ENCODE data around the gene OLA1. TPM values are rescaled to one million over a fixed set of nuclear protein-coding genes. Genes with fewer than 3 reads are reported as not detected.

The OLA1 gene
- total and polyA plus RNA-seq, 7 experiments from 2014 or later, result 34.4 to 84.7 (median 41.5) TPM

DNA sequence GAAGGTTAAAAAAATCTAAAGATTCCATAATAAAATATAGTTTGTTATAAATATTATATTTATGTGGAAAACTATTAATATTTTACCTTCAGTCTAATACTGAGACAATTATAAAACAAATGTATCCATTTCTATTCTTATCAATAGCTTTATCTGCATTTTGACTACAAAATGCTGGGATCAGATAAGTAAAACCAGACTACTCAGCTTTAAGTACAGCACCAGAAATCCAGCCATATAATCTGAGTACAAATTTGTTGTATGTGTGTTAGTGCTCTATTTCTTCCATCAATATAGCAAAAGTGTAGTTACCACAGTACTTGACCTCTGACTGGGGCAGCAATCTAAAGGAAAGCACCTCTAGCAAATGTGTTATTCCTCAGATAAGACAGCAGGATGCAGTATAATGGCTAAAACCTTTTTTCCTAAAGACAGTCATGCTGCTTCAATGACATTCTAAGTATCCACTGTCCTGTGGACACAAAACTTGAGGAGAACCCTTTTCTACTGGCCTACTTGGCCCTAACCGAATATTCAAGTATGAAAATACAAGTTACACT, 68.1 kb downstream of the OLA1 start:
- H3K27ac ChIP-seq (ENCODE audit: low read depth, low read length), result no peak overlapping the region
- no peaks in the 10 kb centered on the region for H3K27me3 ChIP-seq (ENCODE audit: control insufficient read depth in 2 of 2, insufficient read depth in 2 of 2, low read length in 2 of 2)
- no peak for DNase-seq
- H3K36me3 ChIP-seq (ENCODE audit: control insufficient read depth in 2 of 3, insufficient read depth in 3 of 3, low read length in 3 of 3), result no peaks in the 10 kb centered on the region
- Mint-ChIP-seq H3K27me3 (no peaks in the 10 kb centered on the region), H3K36me3 (peaks cover 5 to 54% (median 24%) of the 10 kb centered on the region in 5 donors), H3K4me3 (no peak overlapping the region), H3K4me1 (peaks cover 0 to 14% (median 10%) of the 10 kb centered on the region in 7 donors), H3K9me3 (peaks cover 0 to 21% (median 7%) of the 10 kb centered on the region in 11 donors), H3K27ac (no peak overlapping the region)
- POLR2A ChIA-PET, result no interaction called here
- CTCF ChIA-PET, result no interaction called here
- no peak for ATAC-seq
- H3K4me1 ChIP-seq (ENCODE audit: control insufficient read depth in 2 of 2, insufficient read depth in 2 of 2, low read length in 2 of 2), result no peaks in the 10 kb centered on the region
- H3K4me3 ChIP-seq (ENCODE audit: low read length), result no peak overlapping the region
- H3K9me3 ChIP-seq (ENCODE audit: control insufficient read depth in 2 of 3, low read length in 3 of 3), result no peaks in the 10 kb centered on the region
- intact Hi-C loops (cut with micrococcal nuclease), result no loop called here

DNA sequence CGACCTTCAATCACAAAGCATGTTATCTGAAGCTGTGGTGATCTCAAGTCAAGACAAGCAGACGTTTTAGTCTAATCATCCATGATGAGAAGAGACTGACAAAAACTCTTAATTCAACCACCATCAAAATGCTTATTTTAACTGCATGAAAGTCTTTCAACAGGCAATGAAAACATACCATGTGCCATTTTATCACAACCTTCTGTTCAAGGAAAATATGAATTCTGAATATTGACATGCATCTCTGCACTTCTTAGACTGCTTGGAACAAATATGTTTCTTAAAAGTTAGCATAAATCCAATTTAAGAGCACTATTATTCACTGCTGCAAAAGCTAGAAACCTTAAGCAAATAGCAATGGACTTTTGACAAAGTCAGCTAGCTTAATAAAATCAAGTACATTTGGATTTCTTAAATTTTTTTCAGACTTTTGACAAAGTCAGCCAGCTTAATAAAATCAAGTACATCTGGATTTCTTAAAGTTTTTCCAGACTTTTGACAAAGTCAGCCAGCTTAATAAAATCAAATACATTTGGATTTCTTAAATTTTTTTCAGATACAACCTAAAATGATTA, 70.9 kb downstream of the OLA1 start:
- Histone ChIP-seq H3K36me3 (ENCODE audit: control insufficient read depth in 2 of 3, insufficient read depth in 3 of 3, low read length in 3 of 3) (peaks cover 0 to under 1% (median 0%) of the 10 kb centered on the region in 3 experiments), H3K9me3 (ENCODE audit: control insufficient read depth in 2 of 3, low read length in 3 of 3) (peaks cover 0 to 5% (median 0%) of the 10 kb centered on the region in 3 experiments), H3K27ac (ENCODE audit: low read depth, low read length) (no peak overlapping the region), H3K27me3 (ENCODE audit: control insufficient read depth in 2 of 2, insufficient read depth in 2 of 2, low read length in 2 of 2) (no peaks in the 10 kb centered on the region), H3K4me1 (ENCODE audit: control insufficient read depth in 2 of 2, insufficient read depth in 2 of 2, low read length in 2 of 2) (no peaks in the 10 kb centered on the region), H3K4me3 (ENCODE audit: low read length) (no peak overlapping the region)
- ATAC-seq (no peak), DNase-seq (no peak)
- H3K4me3 Mint-ChIP-seq, result no peak overlapping the region
- peaks cover 9 to 61% (median 46%) of the 10 kb centered on the region in 5 donors for H3K36me3 Mint-ChIP-seq
- no peaks in the 10 kb centered on the region for H3K27me3 Mint-ChIP-seq
- peaks cover 0 to 14% (median 8%) of the 10 kb centered on the region in 7 donors for H3K4me1 Mint-ChIP-seq
- ChIA-PET CTCF (interaction anchor here (0.7 kb wide), 1 partner anchor 315 kb away, joined by 3 read pairs; no protein-coding TSS in a partner anchor), POLR2A (interaction anchor here (0.6 kb wide), 2 partner anchors 378 to 1082 kb away, joined by 3 read pairs; no protein-coding TSS in a partner anchor)
- no peak overlapping the region for H3K27ac Mint-ChIP-seq
- intact Hi-C loops (cut with micrococcal nuclease), result no loop called here
- H3K9me3 Mint-ChIP-seq, result peaks cover 0 to 49% (median 24%) of the 10 kb centered on the region in 11 donors

DNA sequence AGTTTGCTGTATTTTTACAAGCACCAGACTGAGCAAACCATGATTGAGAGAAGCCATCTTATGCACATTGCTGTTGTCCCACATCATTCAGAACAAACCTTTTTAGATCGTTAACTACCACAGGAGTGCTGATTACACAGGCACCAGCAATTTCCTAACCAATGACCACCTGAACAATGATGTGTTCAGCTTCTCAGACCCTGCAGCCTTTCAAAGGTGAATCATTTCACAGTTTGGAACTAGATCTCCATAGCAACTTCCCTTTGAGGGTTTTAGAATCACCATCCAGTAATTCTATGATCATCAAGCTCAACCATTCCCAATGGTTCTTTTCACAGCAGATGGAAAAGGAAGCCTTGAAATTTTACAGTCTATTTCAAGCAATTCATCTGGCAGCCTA, 71.4 kb downstream of the OLA1 start:
- H3K4me3 ChIP-seq (ENCODE audit: low read length), result no peak overlapping the region
- H3K4me3 Mint-ChIP-seq, result no peak overlapping the region
- peaks cover 0 to 6% (median 0%) of the 10 kb centered on the region in 3 experiments for H3K36me3 ChIP-seq (ENCODE audit: control insufficient read depth in 2 of 3, insufficient read depth in 3 of 3, low read length in 3 of 3)
- intact Hi-C loops (cut with micrococcal nuclease), result no loop called here
- CTCF ChIA-PET, result no interaction called here
- H3K36me3 Mint-ChIP-seq, result peaks cover 12 to 64% (median 50%) of the 10 kb centered on the region in 5 donors
- H3K27ac ChIP-seq (ENCODE audit: low read depth, low read length), result no peak overlapping the region
- peaks cover 0 to 10% (median 0%) of the 10 kb centered on the region in 3 experiments for H3K9me3 ChIP-seq (ENCODE audit: control insufficient read depth in 2 of 3, low read length in 3 of 3)
- no peaks in the 10 kb centered on the region for H3K27me3 ChIP-seq (ENCODE audit: control insufficient read depth in 2 of 2, insufficient read depth in 2 of 2, low read length in 2 of 2)
- peaks cover 2 to 54% (median 24%) of the 10 kb centered on the region in 11 donors for H3K9me3 Mint-ChIP-seq
- H3K4me1 ChIP-seq (ENCODE audit: control insufficient read depth in 2 of 2, insufficient read depth in 2 of 2, low read length in 2 of 2), result no peaks in the 10 kb centered on the region
- no peak overlapping the region for H3K27ac Mint-ChIP-seq
- no peaks in the 10 kb centered on the region for H3K27me3 Mint-ChIP-seq
- no peak for ATAC-seq
- POLR2A ChIA-PET, result interaction anchor here (0.6 kb wide), 1 partner anchor 379 kb away, joined by 3 read pairs; no protein-coding TSS in a partner anchor
- H3K4me1 Mint-ChIP-seq, result peaks cover 0 to 14% (median 8%) of the 10 kb centered on the region in 7 donors
- no peak for DNase-seq

GRCh38 chr2:174174741-174175140, 73.6 kb downstream of the OLA1 start:
- ATAC-seq, result no peak
- intact Hi-C loops (cut with micrococcal nuclease), result no loop called here
- peaks cover 0 to 26% (median 0%) of the 10 kb centered on the region in 3 experiments for H3K9me3 ChIP-seq (ENCODE audit: control insufficient read depth in 2 of 3, low read length in 3 of 3)
- ChIA-PET CTCF (no interaction called here), POLR2A (no interaction called here)
- no peak overlapping the region for H3K4me3 Mint-ChIP-seq
- H3K4me3 ChIP-seq (ENCODE audit: low read length), result no peak overlapping the region
- H3K4me1 Mint-ChIP-seq, result peaks cover 0 to 9% (median 0%) of the 10 kb centered on the region in 7 donors
- peaks cover 14 to 66% (median 58%) of the 10 kb centered on the region in 5 donors for H3K36me3 Mint-ChIP-seq
- H3K27ac Mint-ChIP-seq, result no peak overlapping the region
- no peaks in the 10 kb centered on the region for H3K27me3 Mint-ChIP-seq
- DNase-seq, result no peak
- no peaks in the 10 kb centered on the region for H3K4me1 ChIP-seq (ENCODE audit: control insufficient read depth in 2 of 2, insufficient read depth in 2 of 2, low read length in 2 of 2)
- H3K9me3 Mint-ChIP-seq, result peaks cover 2 to 76% (median 36%) of the 10 kb centered on the region in 11 donors
- peaks cover 0 to 8% (median 0%) of the 10 kb centered on the region in 3 experiments for H3K36me3 ChIP-seq (ENCODE audit: control insufficient read depth in 2 of 3, insufficient read depth in 3 of 3, low read length in 3 of 3)
- no peak overlapping the region for H3K27ac ChIP-seq (ENCODE audit: low read depth, low read length)
- H3K27me3 ChIP-seq (ENCODE audit: control insufficient read depth in 2 of 2, insufficient read depth in 2 of 2, low read length in 2 of 2), result no peaks in the 10 kb centered on the region

DNA sequence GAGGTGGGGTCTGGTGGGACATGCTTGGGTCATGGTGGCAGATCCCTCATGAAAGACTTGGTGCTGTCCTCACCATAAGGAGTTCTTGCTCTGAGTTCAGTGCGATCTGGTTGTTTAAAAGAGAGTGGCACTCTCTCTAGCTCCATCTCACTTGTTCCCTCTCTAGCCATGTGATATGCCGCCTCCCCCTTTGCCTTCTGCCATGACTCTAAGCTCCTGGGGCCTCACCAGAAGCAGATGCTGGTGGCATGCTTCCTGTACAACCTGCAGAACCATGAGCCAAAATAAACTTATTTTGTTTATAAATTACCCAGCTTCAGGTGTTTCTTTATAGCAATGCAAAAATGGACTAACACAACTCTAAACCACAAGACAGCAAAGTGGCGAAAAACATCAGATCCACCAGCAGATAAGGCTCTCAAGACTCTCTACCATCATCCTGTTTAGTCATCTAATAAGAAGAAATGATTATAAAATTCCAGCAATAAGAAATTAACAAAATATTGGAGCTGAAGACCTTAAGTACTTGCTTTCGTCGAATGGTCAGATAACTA, 75.5 kb downstream of the OLA1 start:
- Histone ChIP-seq H3K36me3 (ENCODE audit: control insufficient read depth in 2 of 3, insufficient read depth in 3 of 3, low read length in 3 of 3) (peaks cover 0 to 8% (median 0%) of the 10 kb centered on the region in 3 experiments), H3K4me1 (ENCODE audit: control insufficient read depth in 2 of 2, insufficient read depth in 2 of 2, low read length in 2 of 2) (no peaks in the 10 kb centered on the region), H3K27me3 (ENCODE audit: control insufficient read depth in 2 of 2, insufficient read depth in 2 of 2, low read length in 2 of 2) (no peaks in the 10 kb centered on the region), H3K27ac (ENCODE audit: low read depth, low read length) (no peak overlapping the region), H3K4me3 (ENCODE audit: low read length) (no peak overlapping the region), H3K9me3 (ENCODE audit: control insufficient read depth in 2 of 3, low read length in 3 of 3) (peaks cover 0 to 34% (median 0%) of the 10 kb centered on the region in 3 experiments)
- Mint-ChIP-seq H3K4me1 (peaks cover 0 to 9% (median 0%) of the 10 kb centered on the region in 7 donors), H3K36me3 (peaks cover 20 to 78% (median 72%) of the 10 kb centered on the region in 5 donors), H3K27ac (no peak overlapping the region), H3K4me3 (no peak overlapping the region), H3K9me3 (peaks cover 8 to 94% (median 49%) of the 10 kb centered on the region in 11 donors), H3K27me3 (no peaks in the 10 kb centered on the region)
- no peak for ATAC-seq
- intact Hi-C loops (cut with micrococcal nuclease), result no loop called here
- ChIA-PET POLR2A (no interaction called here), CTCF (no interaction called here)
- DNase-seq, result no peak

DNA sequence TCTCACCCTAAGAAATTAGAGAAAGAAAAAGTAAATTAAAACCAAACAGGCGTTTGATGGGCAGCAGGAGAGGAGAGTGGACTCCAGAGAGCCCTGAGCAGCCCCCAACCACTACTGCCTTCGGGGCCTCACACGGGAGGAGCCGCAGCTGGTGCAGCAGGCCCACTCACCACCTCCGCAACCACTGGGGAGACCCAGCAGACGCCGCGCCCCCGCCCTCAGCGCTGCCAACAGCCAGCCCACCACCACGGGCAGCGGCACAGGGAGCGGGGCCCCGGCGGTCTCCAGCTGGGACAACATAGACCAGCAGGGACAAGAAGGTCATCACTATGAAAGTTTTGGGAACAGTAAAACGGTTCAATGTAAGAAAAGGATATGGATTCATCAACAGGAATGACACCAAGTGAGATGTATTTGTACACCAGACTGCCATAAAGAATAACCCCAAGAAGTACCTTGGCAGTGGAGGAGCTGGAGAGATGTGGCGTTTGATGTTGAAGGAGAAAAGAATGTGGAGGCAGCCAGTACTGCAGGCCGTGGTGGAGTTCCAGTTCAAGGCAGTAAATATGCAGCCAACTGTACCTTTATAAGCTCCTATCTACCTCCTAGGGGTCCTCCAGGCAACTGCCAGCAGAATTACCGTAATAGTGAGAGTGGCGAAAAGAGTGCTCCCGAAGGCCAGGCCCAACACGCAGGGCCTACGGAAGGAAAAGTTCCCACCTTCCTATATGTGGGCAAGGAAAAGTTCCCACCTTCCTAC, 76.5 kb downstream of the OLA1 start:
- peaks cover 0 to 6% (median 0%) of the 10 kb centered on the region in 7 donors for H3K4me1 Mint-ChIP-seq
- no peaks in the 10 kb centered on the region for H3K27me3 Mint-ChIP-seq
- Histone ChIP-seq H3K36me3 (ENCODE audit: control insufficient read depth in 2 of 3, insufficient read depth in 3 of 3, low read length in 3 of 3) (peaks cover 0 to 8% (median 0%) of the 10 kb centered on the region in 3 experiments), H3K4me3 (ENCODE audit: low read length) (no peak overlapping the region), H3K9me3 (ENCODE audit: control insufficient read depth in 2 of 3, low read length in 3 of 3) (peaks cover 0 to 34% (median 0%) of the 10 kb centered on the region in 3 experiments), H3K4me1 (ENCODE audit: control insufficient read depth in 2 of 2, insufficient read depth in 2 of 2, low read length in 2 of 2) (no peaks in the 10 kb centered on the region), H3K27me3 (ENCODE audit: control insufficient read depth in 2 of 2, insufficient read depth in 2 of 2, low read length in 2 of 2) (no peaks in the 10 kb centered on the region), H3K27ac (ENCODE audit: low read depth, low read length) (no peak overlapping the region)
- intact Hi-C loops (cut with micrococcal nuclease), result no loop called here
- POLR2A ChIA-PET, result no interaction called here
- H3K9me3 Mint-ChIP-seq, result peaks cover 8 to 94% (median 49%) of the 10 kb centered on the region in 11 donors
- H3K27ac Mint-ChIP-seq, result no peak overlapping the region
- no peak overlapping the region for H3K4me3 Mint-ChIP-seq
- DNase-seq (no peak), ATAC-seq (no peak)
- H3K36me3 Mint-ChIP-seq, result peaks cover 18 to 78% (median 74%) of the 10 kb centered on the region in 5 donors
- CTCF ChIA-PET, result no interaction called here

All from naive thymus-derived CD4-positive, alpha-beta T cell (primary cell).